ENCODE data around the gene SYCE1. TPM values are rescaled to one million over a fixed set of nuclear protein-coding genes. Genes with fewer than 3 reads are reported as not detected.

Gene SYCE1
- total RNA-seq, 4 donors from 2014 or later, result 0.60 to 10.2 TPM; not detected in 2

GRCh38 chr10:133509700-133510099, 55.7 kb downstream of the SYCE1 start:
- DNase-seq (ENCODE audit: low spot score), result no peak
- no peak for ATAC-seq (ENCODE audit: low FRiP score)
- no peak for TF ChIP-seq CTCF (IDR thresholded peaks at IDR 0.05)

Other genes with a start within 250 kb of the SYCE1 start
- gene CALY, start 228.7 kb downstream of the SYCE1 start, total RNA-seq, result not detected
- 1 to 10 TPM in 1 of 4 donors, not detected in 3; 3.3 TPM for gene PRAP1, start 218.2 kb downstream of the SYCE1 start, total RNA-seq
- gene FUOM, start 207.6 kb downstream of the SYCE1 start, total RNA-seq, result 10 to 100 TPM; 20.6 to 34.3 (median 24.1) TPM
- gene ECHS1, start 192.2 kb downstream of the SYCE1 start, total RNA-seq, result 100 to 1,000 TPM in 3 of 4 donors, 10 to 100 TPM in 1; 96.0 to 197 (median 138) TPM
- gene PAOX, start 186.3 kb downstream of the SYCE1 start, total RNA-seq, result 1 to 10 TPM; 3.8 to 7.7 (median 6.1) TPM
- 10 to 100 TPM; 14.6 to 30.9 (median 21.3) TPM for gene MTG1, start 171.4 kb downstream of the SYCE1 start, total RNA-seq
- not detected for gene SPRN, start 141.0 kb downstream of the SYCE1 start, total RNA-seq
- gene SCART1, start 111.6 kb downstream of the SYCE1 start, total RNA-seq, result 1 to 10 TPM; 1.3 to 5.2 (median 2.0) TPM
- gene CYP2E1, start 38.2 kb downstream of the SYCE1 start, total RNA-seq, result 1 to 10 TPM in 2 of 4 donors, under 1 TPM in 2; 0.31 to 2.3 (median 1.3) TPM
- gene FRG2B, start 61.2 kb upstream of the SYCE1 start, total RNA-seq, result not detected

Data from omental fat pad (tissue), 4 donors.